CD4-positive, alpha-beta memory T cell (primary cell): ENCODE measurements around the gene NCS1. TPM values are rescaled to one million over a fixed set of nuclear protein-coding genes. Genes with fewer than 3 reads are reported as not detected.
A peak's percentile ranks its signal among the peaks of the same experiment; 100 is the strongest.

Source experiments
- CTCF ChIA-PET: fragments of 350-600 bp; sonication (Branson Sonifier 250); formaldehyde crosslinking; loops from one replicate; lab custom pipeline; 2021; ENCODE audit warnings: inconsistent platforms; ENCODE audit not compliant: partially characterized antibody; lab: Charles Lee
- POLR2A ChIA-PET: fragments of 350-600 bp; sonication (Branson Sonifier 250); formaldehyde crosslinking; loops from one replicate; lab custom pipeline; 2021; ENCODE audit not compliant: partially characterized antibody; lab: Charles Lee
- DNase-seq, 5 donors: peaks; one replicate each; pipeline versions ENCODE4 v3.0.0 to v3.0.0-alpha.2; 2020 to 2022; ENCODE audit warnings: mixed read lengths in 1 of 5
- H3K27ac ChIP-seq: one replicate; pipeline ENCODE4 v1.7.0; 2013; ENCODE audit warnings: low read depth, low read length
- H3K27me3 ChIP-seq: 2 replicates; pipeline ENCODE4 v1.7.0; 2013; ENCODE audit warnings: mild to moderate bottlenecking, low read length, moderate library complexity; ENCODE audit not compliant: insufficient read depth
- H3K36me3 ChIP-seq: 2 replicates; pipeline ENCODE4 v1.7.0; 2013; ENCODE audit warnings: mild to moderate bottlenecking, low read length, moderate library complexity; ENCODE audit not compliant: insufficient read depth
- H3K4me1 ChIP-seq: 2 replicates; pipeline ENCODE4 v1.7.0; 2013; ENCODE audit warnings: mild to moderate bottlenecking, low read length, moderate library complexity; ENCODE audit not compliant: insufficient read depth
- H3K4me3 ChIP-seq, 2 donors: one replicate each; pipeline ENCODE4 v1.7.0; 2013; ENCODE audit warnings: low read length in 2 of 2, mild to moderate bottlenecking in 1 of 2
- H3K9me3 ChIP-seq, 2 donors: one replicate each; pipeline ENCODE4 v1.7.0; 2013; ENCODE audit warnings: low read length in 2 of 2, control low read depth in 1 of 2; ENCODE audit not compliant: control insufficient read depth in 1 of 2
- H3K27ac Mint-ChIP-seq, 7 donors: one replicate each; pipeline ENCODE4 v1.8.0; 2020 to 2021; ENCODE audit warnings: mixed read lengths in 7 of 7, mild to moderate bottlenecking in 6 of 7, inconsistent platforms in 3 of 7, moderate library complexity in 3 of 7
- H3K27me3 Mint-ChIP-seq, 2 donors: one replicate each; pipeline ENCODE4 v1.8.0; 2020 to 2021; ENCODE audit warnings: mixed read lengths in 2 of 2
- H3K36me3 Mint-ChIP-seq, 2 donors: one replicate each; pipeline ENCODE4 v1.8.0; 2020 to 2021; ENCODE audit warnings: mixed read lengths in 2 of 2, inconsistent platforms in 1 of 2, mild to moderate bottlenecking in 1 of 2
- H3K4me1 Mint-ChIP-seq, 4 donors: one replicate each; pipeline ENCODE4 v1.8.0; 2020 to 2021; ENCODE audit warnings: mixed read lengths in 4 of 4, mild to moderate bottlenecking in 1 of 4
- H3K4me3 Mint-ChIP-seq, 8 donors: one replicate each; pipeline ENCODE4 v1.8.0; 2020 to 2021; ENCODE audit warnings: mixed read lengths in 8 of 8, mild to moderate bottlenecking in 7 of 8, moderate library complexity in 6 of 8, inconsistent platforms in 3 of 8
- H3K9me3 Mint-ChIP-seq, 8 donors: one replicate each; pipeline ENCODE4 v1.8.0; 2020 to 2021; ENCODE audit warnings: mixed read lengths in 8 of 8, mild to moderate bottlenecking in 5 of 8, inconsistent platforms in 3 of 8, moderate library complexity in 1 of 8
- intact Hi-C: fragments of 100-400 bp; cut with micrococcal nuclease; formaldehyde crosslinking; loops from one replicate; pipeline ENCODE4 v1.15.1; 2023
- polyA plus RNA-seq, 2 donors: library from polyadenylated mRNA; unstranded; fragments of 300-500 nt; fragmentation: Illumina TruSeq; gene quantifications; one replicate each; pipeline ENCODE4 v1.2.3, GENCODE V29; 2021
- total RNA-seq, 2 experiments: library from RNA; stranded (reverse); gene quantifications; one replicate each; pipeline ENCODE4 v1.2.3, GENCODE V29; 2021

The NCS1 gene
- total and polyA plus RNA-seq, 4 experiments from 2014 or later: 0.64 to 0.90 TPM; not detected in 2

DNA sequence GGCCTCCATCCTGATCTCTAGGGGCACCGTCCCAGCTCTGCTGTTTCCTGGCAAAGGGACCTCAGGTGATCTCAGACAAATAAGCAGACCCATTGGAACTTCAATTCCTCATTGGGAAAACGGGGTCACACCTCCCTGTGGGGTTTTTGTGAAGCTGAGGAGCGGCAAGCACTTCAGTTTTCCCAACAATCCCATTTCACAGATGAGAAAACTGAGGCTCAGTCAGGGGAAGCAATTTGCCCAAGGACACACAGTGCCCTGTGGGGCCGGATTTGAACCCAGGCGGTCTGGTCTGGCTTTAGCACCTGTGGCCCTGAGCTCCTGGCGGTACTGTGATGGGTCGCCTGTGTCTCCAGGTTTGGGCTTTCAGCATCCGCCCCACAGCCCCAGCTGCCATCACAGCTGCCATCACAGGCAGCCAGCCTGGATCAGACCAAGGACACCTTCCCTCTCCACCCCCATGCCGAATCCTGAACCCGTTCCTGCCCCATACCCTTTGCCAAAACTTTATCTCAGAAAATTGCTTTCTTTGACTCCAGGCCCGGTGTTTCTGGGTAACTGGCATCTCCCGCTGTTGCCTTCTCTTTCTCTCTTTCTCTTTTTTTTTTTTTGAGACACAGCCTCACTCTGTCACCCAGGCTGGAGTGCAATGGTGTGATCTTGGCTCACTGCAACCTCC is 26.4 kb downstream of the NCS1 start:
- no peaks in the 10 kb centered on the region for H3K9me3 Mint-ChIP-seq
- no peaks in the 10 kb centered on the region for H3K4me1 Mint-ChIP-seq
- Histone ChIP-seq H3K27ac (no peak overlapping the region), H3K4me3 (no peak overlapping the region), H3K27me3 (no peaks in the 10 kb centered on the region), H3K9me3 (no peaks in the 10 kb centered on the region), H3K4me1 (no peaks in the 10 kb centered on the region), H3K36me3 (no peaks in the 10 kb centered on the region)
- H3K27me3 Mint-ChIP-seq: no peaks in the 10 kb centered on the region
- CTCF ChIA-PET: interaction anchor here (1.5 kb wide), 1 partner anchor 92 kb away, joined by 6 read pairs; no protein-coding TSS in a partner anchor
- no peaks in the 10 kb centered on the region for H3K36me3 Mint-ChIP-seq
- intact Hi-C loops: no loop called here
- POLR2A ChIA-PET: no interaction called here
- DNase-seq: no peak
- no peak overlapping the region for H3K4me3 Mint-ChIP-seq
- peak overlapping the region in 2 of 7 donors; percentile 42 to 78 for H3K27ac Mint-ChIP-seq

DNA sequence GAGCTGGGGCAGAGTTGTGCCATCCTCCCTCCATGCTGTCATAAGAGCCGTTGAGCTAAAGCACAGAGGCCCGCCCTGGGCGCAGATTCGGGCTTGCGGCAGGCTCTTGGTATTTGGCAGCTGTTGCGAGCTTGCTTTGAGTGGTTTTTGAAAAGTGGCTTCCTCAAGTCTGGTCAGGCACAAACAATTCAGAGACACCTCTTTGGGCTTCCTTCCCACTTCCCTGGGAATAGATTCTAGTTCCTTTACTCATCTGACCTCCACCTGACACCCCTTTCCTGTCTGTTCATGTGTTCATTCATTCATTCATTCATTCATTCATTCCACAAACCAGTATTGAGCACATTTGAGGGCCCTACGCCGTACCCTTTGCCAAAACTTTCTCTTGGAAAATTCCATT is 27.4 kb downstream of the NCS1 start:
- H3K9me3 Mint-ChIP-seq: no peaks in the 10 kb centered on the region
- H3K27me3 Mint-ChIP-seq: no peaks in the 10 kb centered on the region
- Histone ChIP-seq H3K9me3 (no peaks in the 10 kb centered on the region), H3K27me3 (no peaks in the 10 kb centered on the region), H3K4me3 (no peak overlapping the region), H3K27ac (no peak overlapping the region), H3K4me1 (no peaks in the 10 kb centered on the region), H3K36me3 (no peaks in the 10 kb centered on the region)
- ChIA-PET CTCF (no interaction called here), POLR2A (no interaction called here)
- no peak overlapping the region for H3K27ac Mint-ChIP-seq
- no peaks in the 10 kb centered on the region for H3K36me3 Mint-ChIP-seq
- intact Hi-C loops: no loop called here
- DNase-seq: no peak
- no peak overlapping the region for H3K4me3 Mint-ChIP-seq
- no peaks in the 10 kb centered on the region for H3K4me1 Mint-ChIP-seq

DNA sequence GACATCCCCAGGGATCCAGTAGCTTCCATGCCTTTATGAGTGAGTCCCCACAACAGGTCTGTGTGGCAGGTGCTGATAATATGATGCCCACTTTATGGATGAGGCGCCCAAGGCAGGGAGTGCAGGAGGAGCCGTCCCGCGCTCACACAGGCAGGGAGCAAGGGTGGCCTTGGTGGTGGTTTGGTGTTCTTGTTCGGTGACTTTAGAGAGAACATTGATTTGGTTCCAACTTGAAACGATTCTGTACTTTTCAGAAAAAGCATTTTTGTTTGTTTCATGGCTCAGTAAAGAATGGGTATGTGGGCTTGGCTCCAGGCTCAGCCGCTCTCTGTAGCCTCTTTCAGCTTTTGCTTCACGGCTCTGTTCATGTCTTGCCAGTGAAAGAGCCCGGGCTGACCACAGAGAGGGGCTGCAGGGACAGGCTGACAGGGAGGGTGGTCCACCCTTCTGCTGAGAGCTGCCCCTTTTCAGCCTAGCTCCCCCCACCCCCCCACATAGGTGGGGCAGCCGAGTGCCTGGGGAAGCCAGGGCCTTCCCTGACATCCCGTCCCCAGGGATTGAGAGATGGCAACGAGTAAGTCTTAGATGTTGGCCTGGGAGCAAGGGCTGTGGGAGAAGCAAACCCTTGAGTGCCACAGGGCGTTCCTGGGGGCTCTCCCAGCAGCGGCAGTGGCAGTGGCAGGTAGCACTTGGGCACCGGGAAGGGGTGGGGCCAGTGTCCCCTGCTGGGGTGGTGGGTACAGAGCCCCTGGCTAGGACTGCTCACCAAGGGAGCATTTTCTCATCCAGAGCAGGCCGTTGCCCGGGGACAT is 28.0 kb downstream of the NCS1 start:
- POLR2A ChIA-PET: no interaction called here
- H3K4me1 Mint-ChIP-seq: no peaks in the 10 kb centered on the region

DNA sequence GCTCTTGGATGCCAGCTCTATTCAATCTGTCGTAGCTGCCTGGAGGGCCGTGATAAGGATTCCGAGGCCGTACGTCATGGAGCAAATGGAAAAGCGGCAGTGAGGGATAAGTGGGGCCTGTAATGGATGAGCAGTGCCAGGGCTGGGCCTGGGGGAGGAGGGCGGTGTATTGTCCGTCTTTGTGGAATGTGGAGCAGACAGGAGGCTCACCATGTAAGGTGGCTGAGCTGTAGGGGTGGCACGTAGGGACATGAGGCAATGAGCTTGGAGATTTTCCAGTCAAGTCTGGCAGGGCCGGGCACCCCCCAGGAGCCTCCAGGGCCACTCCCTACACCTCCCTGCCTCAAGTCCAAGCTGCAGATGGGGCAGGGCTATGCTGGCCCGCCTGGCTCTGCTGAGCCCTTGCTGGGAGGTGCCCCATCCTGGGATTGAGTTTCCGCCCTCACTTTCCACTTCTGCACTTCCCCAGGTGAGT is 29.2 kb downstream of the NCS1 start:
- Mint-ChIP-seq H3K27me3 (no peaks in the 10 kb centered on the region), H3K36me3 (no peaks in the 10 kb centered on the region), H3K4me1 (no peaks in the 10 kb centered on the region), H3K4me3 (no peak overlapping the region), H3K9me3 (no peaks in the 10 kb centered on the region), H3K27ac (no peak overlapping the region)
- intact Hi-C loops: no loop called here
- CTCF ChIA-PET: no interaction called here
- H3K4me1 ChIP-seq: no peaks in the 10 kb centered on the region
- no peaks in the 10 kb centered on the region for H3K27me3 ChIP-seq
- H3K9me3 ChIP-seq: no peaks in the 10 kb centered on the region
- no peak overlapping the region for H3K27ac ChIP-seq
- peak in 1 of 5 donors; percentile 16 for DNase-seq
- POLR2A ChIA-PET: no interaction called here
- H3K4me3 ChIP-seq: no peak overlapping the region
- H3K36me3 ChIP-seq: no peaks in the 10 kb centered on the region

More for the DNA sequence above, 28.0 kb downstream of the NCS1 start:
- no peaks in the 10 kb centered on the region for H3K4me1 ChIP-seq
- intact Hi-C loops: no loop called here
- H3K36me3 Mint-ChIP-seq: no peaks in the 10 kb centered on the region
- H3K4me3 ChIP-seq: no peak overlapping the region
- H3K27ac Mint-ChIP-seq: no peak overlapping the region
- no peaks in the 10 kb centered on the region for H3K27me3 Mint-ChIP-seq
- no peaks in the 10 kb centered on the region for H3K9me3 Mint-ChIP-seq
- H3K36me3 ChIP-seq: no peaks in the 10 kb centered on the region
- H3K9me3 ChIP-seq: no peaks in the 10 kb centered on the region
- H3K27me3 ChIP-seq: no peaks in the 10 kb centered on the region
- DNase-seq: peak in 1 of 5 donors; percentile 32
- H3K27ac ChIP-seq: no peak overlapping the region
- CTCF ChIA-PET: no interaction called here
- no peak overlapping the region for H3K4me3 Mint-ChIP-seq

DNA sequence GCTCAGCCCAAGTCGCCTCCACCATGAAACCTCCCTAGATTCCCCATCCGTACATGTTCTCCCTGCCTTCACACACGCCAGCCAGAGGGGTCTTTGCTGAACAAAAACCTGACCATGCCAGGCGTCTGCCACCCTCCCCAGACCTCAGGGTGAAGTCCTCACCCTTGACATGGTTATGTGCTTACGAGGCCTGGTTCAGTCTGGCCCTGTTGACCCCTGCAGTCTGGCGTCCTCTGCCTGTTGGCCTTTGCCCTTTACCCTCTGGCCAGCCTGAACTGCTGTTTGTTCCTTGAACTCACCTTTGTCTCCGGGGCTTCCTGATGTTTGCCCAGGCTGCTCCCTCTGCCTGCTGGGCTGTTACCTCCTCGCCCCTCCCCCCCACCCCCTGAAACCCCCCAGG is 29.8 kb downstream of the NCS1 start:
- POLR2A ChIA-PET: no interaction called here
- no peaks in the 10 kb centered on the region for H3K4me1 Mint-ChIP-seq
- Histone ChIP-seq H3K36me3 (no peaks in the 10 kb centered on the region), H3K9me3 (no peaks in the 10 kb centered on the region), H3K4me1 (no peaks in the 10 kb centered on the region), H3K27ac (no peak overlapping the region), H3K27me3 (no peaks in the 10 kb centered on the region), H3K4me3 (no peak overlapping the region)
- DNase-seq: peak in 1 of 5 donors; percentile 9
- CTCF ChIA-PET: no interaction called here
- H3K4me3 Mint-ChIP-seq: no peak overlapping the region
- intact Hi-C loops: no loop called here
- H3K27ac Mint-ChIP-seq: no peak overlapping the region
- no peaks in the 10 kb centered on the region for H3K9me3 Mint-ChIP-seq
- no peaks in the 10 kb centered on the region for H3K27me3 Mint-ChIP-seq
- H3K36me3 Mint-ChIP-seq: no peaks in the 10 kb centered on the region

DNA sequence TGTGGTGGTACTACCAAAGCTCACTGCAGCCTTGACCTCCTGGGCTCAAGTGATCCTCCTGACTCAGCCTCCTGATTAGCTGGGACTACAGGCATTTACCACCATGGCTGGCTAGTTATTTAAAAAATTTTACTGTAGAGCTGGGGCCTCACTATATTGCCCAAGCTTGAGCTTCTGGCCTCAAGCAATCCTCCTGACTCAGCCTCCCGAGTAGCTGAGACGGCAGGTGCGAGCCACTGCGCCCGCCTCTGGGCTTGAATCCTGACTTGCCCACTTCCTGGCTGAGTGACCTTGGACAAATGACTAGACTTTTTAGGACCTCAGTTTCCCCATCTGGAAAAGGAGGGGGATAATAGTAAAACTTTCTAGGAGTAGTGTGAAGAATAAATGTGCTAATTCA is 32.1 kb downstream of the NCS1 start:
- ChIA-PET POLR2A (no interaction called here), CTCF (no interaction called here)
- Histone ChIP-seq H3K4me3 (no peak overlapping the region), H3K4me1 (no peaks in the 10 kb centered on the region), H3K27me3 (no peaks in the 10 kb centered on the region), H3K27ac (no peak overlapping the region), H3K36me3 (no peaks in the 10 kb centered on the region), H3K9me3 (no peaks in the 10 kb centered on the region)
- Mint-ChIP-seq H3K36me3 (no peaks in the 10 kb centered on the region), H3K4me1 (no peaks in the 10 kb centered on the region), H3K27me3 (peaks cover 0 to 3% of the 10 kb centered on the region in 2 donors), H3K27ac (no peak overlapping the region), H3K9me3 (no peaks in the 10 kb centered on the region), H3K4me3 (no peak overlapping the region)
- no peak for DNase-seq
- intact Hi-C loops: no loop called here

DNA sequence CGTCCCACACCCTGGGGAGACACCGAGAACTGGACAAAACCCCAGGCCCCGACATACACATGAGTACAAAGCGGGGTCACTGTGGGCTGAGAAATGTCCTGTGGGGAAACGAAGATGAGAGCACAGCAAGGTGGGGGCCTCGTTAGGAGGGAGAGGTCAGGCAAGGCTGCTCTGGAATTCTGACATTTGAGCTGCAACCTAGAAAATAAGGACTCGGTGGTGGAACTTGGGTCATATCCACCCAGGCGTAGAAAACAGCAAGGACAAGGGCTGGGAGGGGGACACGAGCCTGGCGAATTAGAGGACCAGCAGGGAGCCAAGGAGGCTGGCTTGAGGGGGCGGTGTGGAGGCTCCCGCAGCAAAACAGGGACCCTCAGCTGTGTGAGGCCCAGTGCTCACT is 32.8 kb downstream of the NCS1 start:
- ChIA-PET POLR2A (no interaction called here), CTCF (no interaction called here)
- Histone ChIP-seq H3K27ac (no peak overlapping the region), H3K9me3 (no peaks in the 10 kb centered on the region), H3K27me3 (no peaks in the 10 kb centered on the region), H3K4me3 (no peak overlapping the region), H3K36me3 (no peaks in the 10 kb centered on the region), H3K4me1 (no peaks in the 10 kb centered on the region)
- peaks cover 0 to 5% of the 10 kb centered on the region in 2 donors for H3K27me3 Mint-ChIP-seq
- H3K27ac Mint-ChIP-seq: no peak overlapping the region
- no peak overlapping the region for H3K4me3 Mint-ChIP-seq
- no peaks in the 10 kb centered on the region for H3K36me3 Mint-ChIP-seq
- H3K4me1 Mint-ChIP-seq: no peaks in the 10 kb centered on the region
- H3K9me3 Mint-ChIP-seq: no peaks in the 10 kb centered on the region
- intact Hi-C loops: no loop called here
- no peak for DNase-seq
